Neural cell (in vitro differentiated cells): ENCODE data around the gene USP15.

Source experiments
- CTCF ChIP-seq: fragments of 450-650 bp; IDR thresholded peaks from 2 replicates; pipeline ENCODE4 v1.5.1; 2014; ENCODE audit warnings: antibody characterized with exemption, mild to moderate bottlenecking, moderate library complexity; ENCODE audit not compliant: poor library complexity, severe bottlenecking
- EZH2 ChIP-seq: fragments of 200-600, 300-800 bp; shearing (Covaris generic), sonication (generic); IDR thresholded peaks from 2 replicates; pipeline ENCODE4 v1.6.1; 2014; ENCODE audit warnings: antibody characterized with exemption, low read length, borderline replicate concordance, mild to moderate bottlenecking; ENCODE audit not compliant: insufficient read depth, poor library complexity, severe bottlenecking
- MXI1 ChIP-seq: fragments of 450-650 bp; conservative IDR thresholded peaks from 2 replicates; pipeline ENCODE4 v1.6.1; 2014; ENCODE audit warnings: antibody characterized with exemption, mild to moderate bottlenecking; ENCODE audit not compliant: poor library complexity, severe bottlenecking
- TAF1 ChIP-seq: IDR thresholded peaks from 2 replicates; pipeline ENCODE4 v1.6.1; 2012; ENCODE audit warnings: low read depth
- TF ChIP-seq, protein P1 (sequence below): IDR thresholded peaks from 2 replicates; pipeline ENCODE4 v1.6.1; 2012; ENCODE audit warnings: borderline replicate concordance

- TF ChIP-seq, protein P1, sequence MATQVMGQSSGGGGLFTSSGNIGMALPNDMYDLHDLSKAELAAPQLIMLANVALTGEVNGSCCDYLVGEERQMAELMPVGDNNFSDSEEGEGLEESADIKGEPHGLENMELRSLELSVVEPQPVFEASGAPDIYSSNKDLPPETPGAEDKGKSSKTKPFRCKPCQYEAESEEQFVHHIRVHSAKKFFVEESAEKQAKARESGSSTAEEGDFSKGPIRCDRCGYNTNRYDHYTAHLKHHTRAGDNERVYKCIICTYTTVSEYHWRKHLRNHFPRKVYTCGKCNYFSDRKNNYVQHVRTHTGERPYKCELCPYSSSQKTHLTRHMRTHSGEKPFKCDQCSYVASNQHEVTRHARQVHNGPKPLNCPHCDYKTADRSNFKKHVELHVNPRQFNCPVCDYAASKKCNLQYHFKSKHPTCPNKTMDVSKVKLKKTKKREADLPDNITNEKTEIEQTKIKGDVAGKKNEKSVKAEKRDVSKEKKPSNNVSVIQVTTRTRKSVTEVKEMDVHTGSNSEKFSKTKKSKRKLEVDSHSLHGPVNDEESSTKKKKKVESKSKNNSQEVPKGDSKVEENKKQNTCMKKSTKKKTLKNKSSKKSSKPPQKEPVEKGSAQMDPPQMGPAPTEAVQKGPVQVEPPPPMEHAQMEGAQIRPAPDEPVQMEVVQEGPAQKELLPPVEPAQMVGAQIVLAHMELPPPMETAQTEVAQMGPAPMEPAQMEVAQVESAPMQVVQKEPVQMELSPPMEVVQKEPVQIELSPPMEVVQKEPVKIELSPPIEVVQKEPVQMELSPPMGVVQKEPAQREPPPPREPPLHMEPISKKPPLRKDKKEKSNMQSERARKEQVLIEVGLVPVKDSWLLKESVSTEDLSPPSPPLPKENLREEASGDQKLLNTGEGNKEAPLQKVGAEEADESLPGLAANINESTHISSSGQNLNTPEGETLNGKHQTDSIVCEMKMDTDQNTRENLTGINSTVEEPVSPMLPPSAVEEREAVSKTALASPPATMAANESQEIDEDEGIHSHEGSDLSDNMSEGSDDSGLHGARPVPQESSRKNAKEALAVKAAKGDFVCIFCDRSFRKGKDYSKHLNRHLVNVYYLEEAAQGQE = no peak
- TF ChIP-seq CTCF (no peak), EZH2 (no peak), MXI1 (no peak), TAF1 (no peak)
These were observed 5.2 kb upstream of the USP15 start for GRCh38 chr12:62254967-62255366.
